ENCODE measurements around the gene CCT2. TPM values are rescaled to one million over a fixed set of nuclear protein-coding genes. Genes with fewer than 3 reads are reported as not detected.
"Not testable (repeated sequence)": the region's sequence is repeated elsewhere in the genome, so short reads cannot be mapped to it uniquely, and the experiment has no call there.

Gene CCT2
- total RNA-seq, 1 donor from 2014 or later = 224 TPM

GRCh38 chr12:69602954-69603353, 17.7 kb downstream of the CCT2 start:
- TF ChIP-seq CTCF (IDR thresholded peaks at IDR 0.05; ENCODE audit: insufficient read depth, low read length, poor library complexity, severe bottlenecking) = no peak
- H3K36me3 ChIP-seq (ENCODE audit: control insufficient read depth, insufficient read depth, low read length) = no peaks in the 10 kb centered on the region
- H3K4me3 ChIP-seq (ENCODE audit: low read depth, low read length) = no peak overlapping the region
- DNase-seq (ENCODE audit: low read depth) = no peak
- H3K27me3 ChIP-seq (ENCODE audit: control insufficient read depth, insufficient read depth, low read length) = no peaks in the 10 kb centered on the region

- H3K27me3 ChIP-seq (ENCODE audit: control insufficient read depth, insufficient read depth, low read length); DNase-seq (ENCODE audit: low read depth); H3K4me3 ChIP-seq (ENCODE audit: low read depth, low read length); H3K36me3 ChIP-seq (ENCODE audit: control insufficient read depth, insufficient read depth, low read length): not testable (repeated sequence)
Measured at GRCh38 chr12:69603556-69603955, 18.3 kb downstream of the CCT2 start.

GRCh38 chr12:69604275-69604674, 19.0 kb downstream of the CCT2 start:
- not testable (repeated sequence) for H3K4me3 ChIP-seq (ENCODE audit: low read depth, low read length); H3K36me3 ChIP-seq (ENCODE audit: control insufficient read depth, insufficient read depth, low read length); DNase-seq (ENCODE audit: low read depth); H3K27me3 ChIP-seq (ENCODE audit: control insufficient read depth, insufficient read depth, low read length)

GRCh38 chr12:69608114-69608513, 22.9 kb downstream of the CCT2 start:
- Histone ChIP-seq H3K36me3 (ENCODE audit: control insufficient read depth, insufficient read depth, low read length) (no peaks in the 10 kb centered on the region), H3K4me3 (ENCODE audit: low read depth, low read length) (no peak overlapping the region), H3K27me3 (ENCODE audit: control insufficient read depth, insufficient read depth, low read length) (peaks cover 2% of the 10 kb centered on the region)
- no peak for TF ChIP-seq CTCF (IDR thresholded peaks at IDR 0.05; ENCODE audit: insufficient read depth, low read length, poor library complexity, severe bottlenecking)
- no peak for DNase-seq (ENCODE audit: low read depth)

GRCh38 chr12:69610126-69610525, 24.9 kb downstream of the CCT2 start:
- Histone ChIP-seq H3K36me3 (ENCODE audit: control insufficient read depth, insufficient read depth, low read length) (no peaks in the 10 kb centered on the region), H3K27me3 (ENCODE audit: control insufficient read depth, insufficient read depth, low read length) (peaks cover 2% of the 10 kb centered on the region), H3K4me3 (ENCODE audit: low read depth, low read length) (no peak overlapping the region)
- no peak for TF ChIP-seq CTCF (IDR thresholded peaks at IDR 0.05; ENCODE audit: insufficient read depth, low read length, poor library complexity, severe bottlenecking)
- no peak for DNase-seq (ENCODE audit: low read depth)

- Histone ChIP-seq H3K36me3 (ENCODE audit: control insufficient read depth, insufficient read depth, low read length) (no peaks in the 10 kb centered on the region), H3K27me3 (ENCODE audit: control insufficient read depth, insufficient read depth, low read length) (peaks cover 2% of the 10 kb centered on the region), H3K4me3 (ENCODE audit: low read depth, low read length) (no peak within 1 kb of the TSS)
- no peak for DNase-seq (ENCODE audit: low read depth)
- TF ChIP-seq CTCF (IDR thresholded peaks at IDR 0.05; ENCODE audit: insufficient read depth, low read length, poor library complexity, severe bottlenecking) = no peak
Measured at GRCh38 chr12:69610729-69611128, 25.5 kb downstream of the CCT2 start, which contains the start of gene LRRC10. Gene LRRC10 (minus strand): TSS chr12:69610907. CDS start chr12:69610838, 69 bp downstream.

GRCh38 chr12:69613351-69613750, 28.1 kb downstream of the CCT2 start:
- Histone ChIP-seq H3K4me3 (ENCODE audit: low read depth, low read length) (no peak overlapping the region), H3K36me3 (ENCODE audit: control insufficient read depth, insufficient read depth, low read length) (no peaks in the 10 kb centered on the region), H3K27me3 (ENCODE audit: control insufficient read depth, insufficient read depth, low read length) (peaks cover 2% of the 10 kb centered on the region)
- TF ChIP-seq CTCF (IDR thresholded peaks at IDR 0.05; ENCODE audit: insufficient read depth, low read length, poor library complexity, severe bottlenecking) = no peak
- no peak for DNase-seq (ENCODE audit: low read depth)

Measured in kidney epithelial cell (primary cell).